Smooth muscle cell (in vitro differentiated cells): Measurements from ENCODE around the gene COL4A1. TPM values are rescaled to one million over a fixed set of nuclear protein-coding genes. Genes with fewer than 3 reads are reported as not detected.

ENCODE experiments used
- DNase-seq: peaks from one replicate; lab custom pipeline; 2025; ENCODE audit not compliant: unreplicated experiment; lab: John Stamatoyannopoulos, UW
- H2AFZ ChIP-seq: fragments of 200-600 bp; sonication (generic); 2 replicates; pipeline ENCODE4 v1.6.0; 2016; ENCODE audit warnings: antibody characterized with exemption, low read depth, mild to moderate bottlenecking
- H3F3A ChIP-seq: fragments of 200-600 bp; sonication (generic); 2 replicates; pipeline ENCODE4 v1.6.0; 2017; ENCODE audit warnings: antibody characterized with exemption, low read depth
- H3K27ac ChIP-seq: fragments of 200-600 bp; sonication (generic); 2 replicates; pipeline ENCODE4 v1.5.1; 2016; ENCODE audit warnings: low read depth, mild to moderate bottlenecking
- H3K27me3 ChIP-seq: fragments of 200-600 bp; sonication (generic); 2 replicates; pipeline ENCODE4 v1.6.1; 2016; ENCODE audit warnings: low read depth, mild to moderate bottlenecking
- H3K36me3 ChIP-seq: fragments of 200-600 bp; sonication (generic); 2 replicates; pipeline ENCODE4 v1.5.1; 2016; ENCODE audit warnings: low read depth
- H3K4me1 ChIP-seq: fragments of 200-600 bp; sonication (generic); 2 replicates; pipeline ENCODE4 v1.5.1; 2016; ENCODE audit warnings: low read depth
- H3K4me2 ChIP-seq: fragments of 200-600 bp; sonication (generic); 2 replicates; pipeline ENCODE4 v1.6.0; 2016; ENCODE audit warnings: mild to moderate bottlenecking
- H3K4me3 ChIP-seq: fragments of 200-600 bp; sonication (generic); 2 replicates; pipeline ENCODE4 v1.5.1; 2016; ENCODE audit warnings: mild to moderate bottlenecking
- H3K79me2 ChIP-seq: fragments of 200-600 bp; sonication (generic); 2 replicates; pipeline ENCODE4 v1.6.0; 2016; ENCODE audit warnings: low read depth, mild to moderate bottlenecking
- H3K9ac ChIP-seq: fragments of 200-600 bp; sonication (generic); 2 replicates; pipeline ENCODE4 v1.6.0; 2016; ENCODE audit warnings: low read depth
- H3K9me3 ChIP-seq: fragments of 200-600 bp; sonication (generic); replicated peaks from 2 replicates; pipeline ENCODE4 v1.5.1; 2016; ENCODE audit warnings: low read depth
- H4K20me1 ChIP-seq: fragments of 200-600 bp; sonication (generic); 2 replicates; pipeline ENCODE4 v1.6.0; 2016; ENCODE audit warnings: low read depth
- WGBS: methylation state at CpG from one replicate; pipeline ENCODE4 v1.1.7; 2016; ENCODE audit warnings: low lambda C conversion rate; 5-methylcytosine and 5-hydroxymethylcytosine counted together
- polyA plus RNA-seq: library from polyadenylated mRNA; unstranded; fragments of >200 nt; fragmentation: Nextera tagmentation; extraction: Ambion mirVana; gene quantifications from 2 replicates; pipeline ENCODE4 v1.2.1, GENCODE V29; 2016
- total RNA-seq: library from RNA; depleted of rRNA; stranded (reverse); fragments of >200 nt; gene quantifications from 2 replicates; pipeline ENCODE4 v1.2.3, GENCODE V29; 2014
- TF ChIP-seq, protein P1 (sequence below): fragments of 200-600 bp; sonication (generic); IDR thresholded peaks from 2 replicates; pipeline ENCODE4 v1.5.1; 2017; ENCODE audit warnings: borderline replicate concordance, mild to moderate bottlenecking, antibody characterized with exemption; ENCODE audit not compliant: insufficient read depth, poor library complexity, severe bottlenecking

COL4A1 gene
- total and polyA plus RNA-seq, 2 experiments from 2014 or later: 2,409 to 4,372 TPM

DNA sequence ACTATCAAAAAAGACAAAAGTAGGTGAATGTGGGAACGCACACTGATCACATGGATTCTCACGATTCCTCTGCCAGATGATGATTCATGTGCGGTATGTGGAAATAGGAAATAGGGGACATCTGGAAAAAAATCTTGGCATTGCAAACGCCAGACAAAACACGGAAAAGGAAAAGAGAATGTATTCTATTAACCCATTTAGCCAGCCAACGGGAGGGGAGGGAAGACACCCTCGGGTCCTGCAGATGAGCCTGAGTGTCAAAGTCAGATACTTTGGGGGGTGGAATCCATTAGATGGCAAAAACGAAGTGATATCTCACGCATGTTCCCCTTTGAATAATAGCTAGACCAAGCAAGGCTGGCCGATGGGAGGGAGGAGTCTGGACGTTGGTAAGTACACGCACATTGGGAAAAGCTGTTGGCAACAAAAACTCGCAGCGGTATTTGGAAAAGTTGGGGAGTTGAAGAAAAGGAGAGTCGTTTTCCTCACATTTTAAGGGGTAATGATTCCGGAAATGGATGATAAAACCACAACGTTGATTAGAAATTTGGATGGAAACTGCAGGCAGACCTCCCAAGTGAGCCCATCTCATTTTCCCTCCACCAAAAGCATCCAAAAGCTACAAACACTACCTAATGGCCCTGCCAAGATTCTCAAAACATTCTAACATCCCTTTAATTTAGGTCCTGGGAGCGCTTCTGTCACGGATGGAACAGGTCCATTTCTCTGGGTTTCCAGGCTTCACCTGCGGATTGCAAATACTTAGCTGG, 73.6 kb downstream of the COL4A1 start:
- H3K79me2 ChIP-seq: peaks cover 97% of the 10 kb centered on the region
- peak overlapping the region; percentile 59 for H3K27ac ChIP-seq

DNA sequence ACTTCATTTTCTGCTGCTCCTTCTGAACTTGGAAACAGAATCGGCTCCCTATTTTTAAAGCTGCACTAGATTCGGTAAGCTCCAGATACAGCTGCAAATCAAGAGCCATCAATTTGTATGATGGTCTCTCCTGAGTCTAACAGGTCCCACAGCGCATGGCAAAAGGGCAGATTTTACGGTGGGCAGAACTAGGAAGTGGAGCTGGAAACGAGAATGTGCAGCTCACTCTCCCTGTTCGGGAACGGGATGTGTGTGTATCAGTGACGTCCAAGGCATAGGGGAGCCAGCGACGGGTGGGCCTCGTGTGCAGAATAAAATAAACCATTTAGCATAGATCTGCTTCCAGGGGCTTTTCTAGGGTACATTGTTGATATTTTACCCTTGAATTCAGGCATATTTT, 74.2 kb downstream of the COL4A1 start:
- Histone ChIP-seq H3F3A (peaks cover 86% of the 10 kb centered on the region), H3K27me3 (no peaks in the 10 kb centered on the region), H3K4me1 (peaks cover 25% of the 10 kb centered on the region), H3K4me3 (no peak overlapping the region), H2AFZ (no peak overlapping the region), H3K79me2 (peaks cover 97% of the 10 kb centered on the region), H3K27ac (peak overlapping the region; percentile 59), H4K20me1 (peaks cover 97% of the 10 kb centered on the region), H3K36me3 (peaks cover 5% of the 10 kb centered on the region), H3K9ac (peak overlapping the region; percentile 15), H3K4me2 (peak overlapping the region; percentile 45), H3K9me3 (no peaks in the 10 kb centered on the region)
- 82% methylated on average over 11 of the region's 11 CpGs for WGBS
- no peak for DNase-seq
- TF ChIP-seq, protein P1, sequence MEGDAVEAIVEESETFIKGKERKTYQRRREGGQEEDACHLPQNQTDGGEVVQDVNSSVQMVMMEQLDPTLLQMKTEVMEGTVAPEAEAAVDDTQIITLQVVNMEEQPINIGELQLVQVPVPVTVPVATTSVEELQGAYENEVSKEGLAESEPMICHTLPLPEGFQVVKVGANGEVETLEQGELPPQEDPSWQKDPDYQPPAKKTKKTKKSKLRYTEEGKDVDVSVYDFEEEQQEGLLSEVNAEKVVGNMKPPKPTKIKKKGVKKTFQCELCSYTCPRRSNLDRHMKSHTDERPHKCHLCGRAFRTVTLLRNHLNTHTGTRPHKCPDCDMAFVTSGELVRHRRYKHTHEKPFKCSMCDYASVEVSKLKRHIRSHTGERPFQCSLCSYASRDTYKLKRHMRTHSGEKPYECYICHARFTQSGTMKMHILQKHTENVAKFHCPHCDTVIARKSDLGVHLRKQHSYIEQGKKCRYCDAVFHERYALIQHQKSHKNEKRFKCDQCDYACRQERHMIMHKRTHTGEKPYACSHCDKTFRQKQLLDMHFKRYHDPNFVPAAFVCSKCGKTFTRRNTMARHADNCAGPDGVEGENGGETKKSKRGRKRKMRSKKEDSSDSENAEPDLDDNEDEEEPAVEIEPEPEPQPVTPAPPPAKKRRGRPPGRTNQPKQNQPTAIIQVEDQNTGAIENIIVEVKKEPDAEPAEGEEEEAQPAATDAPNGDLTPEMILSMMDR: no peak

More for the DNA sequence above, 73.6 kb downstream of the COL4A1 start:
- H3K4me1 ChIP-seq: peaks cover 26% of the 10 kb centered on the region
- no peak for DNase-seq
- H3F3A ChIP-seq: peaks cover 87% of the 10 kb centered on the region
- 63% methylated on average over 20 of the region's 20 CpGs for WGBS
- no peak overlapping the region for H2AFZ ChIP-seq
- H3K36me3 ChIP-seq: peaks cover 5% of the 10 kb centered on the region
- peak overlapping the region; percentile 6 for H3K4me2 ChIP-seq
- peaks cover 97% of the 10 kb centered on the region for H4K20me1 ChIP-seq
- H3K9ac ChIP-seq: no peak overlapping the region
- H3K4me3 ChIP-seq: no peak overlapping the region
- TF ChIP-seq, protein P1: no peak
- H3K27me3 ChIP-seq: no peaks in the 10 kb centered on the region
- no peaks in the 10 kb centered on the region for H3K9me3 ChIP-seq

DNA sequence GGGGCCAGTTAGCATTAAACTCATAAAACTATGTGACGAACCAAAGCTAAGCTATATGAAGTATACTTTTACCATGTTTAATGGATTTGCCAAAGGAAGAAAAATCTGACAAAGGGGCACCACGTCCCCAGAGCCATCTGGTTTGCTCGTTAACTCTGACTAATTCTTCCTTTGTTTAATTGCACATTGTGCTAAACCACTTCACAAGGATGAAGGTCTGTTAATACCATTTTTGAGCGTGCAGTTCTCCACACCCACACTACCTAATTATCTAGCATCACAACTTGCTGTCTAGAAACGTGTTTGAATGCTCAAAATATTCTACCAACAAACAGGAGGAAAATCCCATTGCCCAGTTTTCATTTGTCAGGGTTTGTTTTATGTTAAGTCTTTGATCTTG, 74.8 kb downstream of the COL4A1 start:
- Histone ChIP-seq H3K27me3 (no peaks in the 10 kb centered on the region), H3F3A (peaks cover 84% of the 10 kb centered on the region), H3K27ac (peak overlapping the region; percentile 59), H3K4me2 (peak overlapping the region; percentile 45), H3K79me2 (peaks cover 98% of the 10 kb centered on the region), H3K4me3 (no peak overlapping the region), H3K36me3 (peaks cover 5% of the 10 kb centered on the region), H4K20me1 (peaks cover 95% of the 10 kb centered on the region), H2AFZ (no peak overlapping the region), H3K4me1 (peaks cover 25% of the 10 kb centered on the region), H3K9me3 (no peaks in the 10 kb centered on the region), H3K9ac (peak overlapping the region; percentile 15)
- no peak for DNase-seq
- TF ChIP-seq, protein P1: no peak
- 21% methylated on average over 5 of the region's 5 CpGs for WGBS
